ENCODE results near the gene ZFP69B.

ZFP69B gene

GRCh38 chr1:40422630-40423263 is 27.5 kb upstream of the ZFP69B start:
- DNase-seq (ENCODE audit: low read depth), result no peak
- H3K4me3 ChIP-seq (ENCODE audit: low read depth, low read length), result no peak overlapping the region
- no peak for TF ChIP-seq CTCF (conservative IDR thresholded peaks at IDR 0.05; ENCODE audit: low read depth, low read length)

- DNase-seq (ENCODE audit: low read depth), result no peak
- no peak overlapping the region for H3K4me3 ChIP-seq (ENCODE audit: low read depth, low read length)
- no peak for TF ChIP-seq CTCF (conservative IDR thresholded peaks at IDR 0.05; ENCODE audit: low read depth, low read length)
These were observed 27.0 kb upstream of the ZFP69B start for GRCh38 chr1:40423264-40423642.

GRCh38 chr1:40423951-40424618 is 26.2 kb upstream of the ZFP69B start:
- TF ChIP-seq CTCF (conservative IDR thresholded peaks at IDR 0.05; ENCODE audit: low read depth, low read length), result no peak
- no peak for DNase-seq (ENCODE audit: low read depth)

GRCh38 chr1:40425198-40425597 is 25.1 kb upstream of the ZFP69B start:
- no peak for DNase-seq (ENCODE audit: low read depth)
- TF ChIP-seq CTCF (conservative IDR thresholded peaks at IDR 0.05; ENCODE audit: low read depth, low read length), result no peak
- no peak overlapping the region for H3K4me3 ChIP-seq (ENCODE audit: low read depth, low read length)

More at GRCh38 chr1:40423951-40424618, 26.2 kb upstream of the ZFP69B start:
- H3K4me3 ChIP-seq (ENCODE audit: low read depth, low read length), result no peak overlapping the region

- TF ChIP-seq CTCF (conservative IDR thresholded peaks at IDR 0.05; ENCODE audit: low read depth, low read length), result no peak
- no peak overlapping the region for H3K4me3 ChIP-seq (ENCODE audit: low read depth, low read length)
- DNase-seq (ENCODE audit: low read depth), result no peak
These were observed 18.9 kb upstream of the ZFP69B start for GRCh38 chr1:40431385-40431784.

GRCh38 chr1:40432644-40433390 is 17.5 kb upstream of the ZFP69B start:
- TF ChIP-seq CTCF (conservative IDR thresholded peaks at IDR 0.05; ENCODE audit: low read depth, low read length), result no peak
- peak; percentile 15 for DNase-seq (ENCODE audit: low read depth)

More at GRCh38 chr1:40432644-40433390, 17.5 kb upstream of the ZFP69B start:
- no peak overlapping the region for H3K4me3 ChIP-seq (ENCODE audit: low read depth, low read length)
